SH-SY5Y (cell line): ENCODE measurements around the gene KCNN1.

Experiments
- GATA2 ChIP-seq: IDR thresholded peaks from 2 replicates; pipeline ENCODE4 v1.6.1; 2011; ENCODE audit warnings: mild to moderate bottlenecking, low read depth, low read length
- GATA3 ChIP-seq: IDR thresholded peaks from 2 replicates; pipeline ENCODE4 v1.6.1; 2011; ENCODE audit warnings: low read depth, mild to moderate bottlenecking, low read length, moderate library complexity

Gene KCNN1

GRCh38 chr19:18014197-18014596, 47.3 kb downstream of the KCNN1 start:
- TF ChIP-seq GATA3: no peak
- TF ChIP-seq GATA2: no peak

GRCh38 chr19:18016209-18016910, 49.5 kb downstream of the KCNN1 start:
- TF ChIP-seq GATA3 (no peak), GATA2 (no peak)

- TF ChIP-seq GATA2 (no peak), GATA3 (no peak)
Measured at GRCh38 chr19:18017275-18018083, 50.6 kb downstream of the KCNN1 start.

GRCh38 chr19:18020212-18021085, 53.5 kb downstream of the KCNN1 start:
- TF ChIP-seq GATA2 (no peak), GATA3 (no peak)

GRCh38 chr19:18021121-18021755, 54.3 kb downstream of the KCNN1 start:
- TF ChIP-seq GATA3: no peak
- no peak for TF ChIP-seq GATA2

- TF ChIP-seq GATA3 (no peak), GATA2 (no peak)
Measured at GRCh38 chr19:18023622-18024251, 56.8 kb downstream of the KCNN1 start.

GRCh38 chr19:18027151-18027550, 60.2 kb downstream of the KCNN1 start:
- TF ChIP-seq GATA3 (no peak), GATA2 (no peak)

- TF ChIP-seq GATA2 (no peak), GATA3 (no peak)
Measured at GRCh38 chr19:18029617-18030338, 62.9 kb downstream of the KCNN1 start.

GRCh38 chr19:18041054-18041453, 74.1 kb downstream of the KCNN1 start:
- no peak for TF ChIP-seq GATA2
- no peak for TF ChIP-seq GATA3

- TF ChIP-seq GATA3 (no peak), GATA2 (no peak)
Measured at GRCh38 chr19:18043676-18044075, 76.8 kb downstream of the KCNN1 start.

GRCh38 chr19:18044825-18045304, 78.0 kb downstream of the KCNN1 start:
- no peak for TF ChIP-seq GATA3
- no peak for TF ChIP-seq GATA2

- TF ChIP-seq GATA2: no peak
- no peak for TF ChIP-seq GATA3
Measured at GRCh38 chr19:18045307-18046050, 78.6 kb downstream of the KCNN1 start.
